GM23338 (cell line): ENCODE results near the gene SARS2. TPM values are rescaled to one million over a fixed set of nuclear protein-coding genes. Genes with fewer than 3 reads are reported as not detected.

Source experiments
- EZH2 ChIP-seq: fragments of 200-600 bp; sonication (generic); IDR thresholded peaks from one replicate; pipeline ENCODE4 v1.8.0; 2017; ENCODE audit warnings: antibody characterized with exemption, mild to moderate bottlenecking, low read depth; ENCODE audit not compliant: unreplicated experiment
- EZH2phosphoT487 ChIP-seq: fragments of 200-600 bp; sonication (generic); IDR thresholded peaks from one replicate; pipeline ENCODE4 v1.8.1; 2018; ENCODE audit warnings: antibody characterized with exemption; ENCODE audit not compliant: unreplicated experiment
- polyA plus RNA-seq: library from polyadenylated mRNA; unstranded; fragments of >200 nt; fragmentation: Nextera tagmentation; extraction: Ambion mirVana; gene quantifications from 2 replicates; pipeline ENCODE4 v1.2.1, GENCODE V29; 2016
- total RNA-seq: library from RNA; depleted of rRNA; stranded (reverse); fragments of >200 nt; shearing (Covaris generic); gene quantifications from 2 replicates; pipeline ENCODE4 v1.2.3, GENCODE V29; 2014
- TF ChIP-seq, protein P1 (sequence below): fragments of 250-450 bp; sonication (Bioruptor Pico); IDR thresholded peaks from 2 replicates; pipeline ENCODE4 v1.5.0; 2020; ENCODE audit warnings: mild to moderate bottlenecking, moderate library complexity
- TF ChIP-seq, protein P2 (sequence below): IDR thresholded peaks from 2 replicates; pipeline ENCODE4 v1.6.1; 2016; ENCODE audit warnings: antibody characterized with exemption
- TF ChIP-seq, protein P3 (sequence below): IDR thresholded peaks from one replicate; pipeline ENCODE4 v1.6.1; 2018; ENCODE audit warnings: antibody characterized with exemption; ENCODE audit not compliant: unreplicated experiment

The SARS2 gene
- total and polyA plus RNA-seq, 2 experiments from 2014 or later, result 70.6 to 75.7 TPM

DNA sequence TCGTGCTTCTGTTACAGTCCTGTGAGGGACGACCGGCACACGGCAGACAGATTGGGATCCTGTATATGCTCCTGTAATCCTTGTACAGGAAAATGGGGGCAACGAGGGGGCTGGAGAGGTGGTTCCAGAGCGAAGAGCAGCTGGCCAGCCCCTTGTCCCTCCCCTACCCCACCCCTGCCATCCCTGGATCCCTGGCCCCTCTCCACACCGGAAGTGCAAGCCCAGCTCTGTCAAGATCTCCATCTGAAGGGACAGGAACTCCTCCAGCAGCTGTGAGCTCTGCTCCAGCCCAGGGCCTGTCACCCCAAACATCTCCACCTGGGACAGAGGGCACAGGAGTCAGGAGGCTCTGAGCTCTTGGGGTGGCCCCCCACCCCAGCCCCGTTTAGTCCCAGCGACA is 13.0 kb downstream of the SARS2 start (continued):
- TF ChIP-seq, protein P1, sequence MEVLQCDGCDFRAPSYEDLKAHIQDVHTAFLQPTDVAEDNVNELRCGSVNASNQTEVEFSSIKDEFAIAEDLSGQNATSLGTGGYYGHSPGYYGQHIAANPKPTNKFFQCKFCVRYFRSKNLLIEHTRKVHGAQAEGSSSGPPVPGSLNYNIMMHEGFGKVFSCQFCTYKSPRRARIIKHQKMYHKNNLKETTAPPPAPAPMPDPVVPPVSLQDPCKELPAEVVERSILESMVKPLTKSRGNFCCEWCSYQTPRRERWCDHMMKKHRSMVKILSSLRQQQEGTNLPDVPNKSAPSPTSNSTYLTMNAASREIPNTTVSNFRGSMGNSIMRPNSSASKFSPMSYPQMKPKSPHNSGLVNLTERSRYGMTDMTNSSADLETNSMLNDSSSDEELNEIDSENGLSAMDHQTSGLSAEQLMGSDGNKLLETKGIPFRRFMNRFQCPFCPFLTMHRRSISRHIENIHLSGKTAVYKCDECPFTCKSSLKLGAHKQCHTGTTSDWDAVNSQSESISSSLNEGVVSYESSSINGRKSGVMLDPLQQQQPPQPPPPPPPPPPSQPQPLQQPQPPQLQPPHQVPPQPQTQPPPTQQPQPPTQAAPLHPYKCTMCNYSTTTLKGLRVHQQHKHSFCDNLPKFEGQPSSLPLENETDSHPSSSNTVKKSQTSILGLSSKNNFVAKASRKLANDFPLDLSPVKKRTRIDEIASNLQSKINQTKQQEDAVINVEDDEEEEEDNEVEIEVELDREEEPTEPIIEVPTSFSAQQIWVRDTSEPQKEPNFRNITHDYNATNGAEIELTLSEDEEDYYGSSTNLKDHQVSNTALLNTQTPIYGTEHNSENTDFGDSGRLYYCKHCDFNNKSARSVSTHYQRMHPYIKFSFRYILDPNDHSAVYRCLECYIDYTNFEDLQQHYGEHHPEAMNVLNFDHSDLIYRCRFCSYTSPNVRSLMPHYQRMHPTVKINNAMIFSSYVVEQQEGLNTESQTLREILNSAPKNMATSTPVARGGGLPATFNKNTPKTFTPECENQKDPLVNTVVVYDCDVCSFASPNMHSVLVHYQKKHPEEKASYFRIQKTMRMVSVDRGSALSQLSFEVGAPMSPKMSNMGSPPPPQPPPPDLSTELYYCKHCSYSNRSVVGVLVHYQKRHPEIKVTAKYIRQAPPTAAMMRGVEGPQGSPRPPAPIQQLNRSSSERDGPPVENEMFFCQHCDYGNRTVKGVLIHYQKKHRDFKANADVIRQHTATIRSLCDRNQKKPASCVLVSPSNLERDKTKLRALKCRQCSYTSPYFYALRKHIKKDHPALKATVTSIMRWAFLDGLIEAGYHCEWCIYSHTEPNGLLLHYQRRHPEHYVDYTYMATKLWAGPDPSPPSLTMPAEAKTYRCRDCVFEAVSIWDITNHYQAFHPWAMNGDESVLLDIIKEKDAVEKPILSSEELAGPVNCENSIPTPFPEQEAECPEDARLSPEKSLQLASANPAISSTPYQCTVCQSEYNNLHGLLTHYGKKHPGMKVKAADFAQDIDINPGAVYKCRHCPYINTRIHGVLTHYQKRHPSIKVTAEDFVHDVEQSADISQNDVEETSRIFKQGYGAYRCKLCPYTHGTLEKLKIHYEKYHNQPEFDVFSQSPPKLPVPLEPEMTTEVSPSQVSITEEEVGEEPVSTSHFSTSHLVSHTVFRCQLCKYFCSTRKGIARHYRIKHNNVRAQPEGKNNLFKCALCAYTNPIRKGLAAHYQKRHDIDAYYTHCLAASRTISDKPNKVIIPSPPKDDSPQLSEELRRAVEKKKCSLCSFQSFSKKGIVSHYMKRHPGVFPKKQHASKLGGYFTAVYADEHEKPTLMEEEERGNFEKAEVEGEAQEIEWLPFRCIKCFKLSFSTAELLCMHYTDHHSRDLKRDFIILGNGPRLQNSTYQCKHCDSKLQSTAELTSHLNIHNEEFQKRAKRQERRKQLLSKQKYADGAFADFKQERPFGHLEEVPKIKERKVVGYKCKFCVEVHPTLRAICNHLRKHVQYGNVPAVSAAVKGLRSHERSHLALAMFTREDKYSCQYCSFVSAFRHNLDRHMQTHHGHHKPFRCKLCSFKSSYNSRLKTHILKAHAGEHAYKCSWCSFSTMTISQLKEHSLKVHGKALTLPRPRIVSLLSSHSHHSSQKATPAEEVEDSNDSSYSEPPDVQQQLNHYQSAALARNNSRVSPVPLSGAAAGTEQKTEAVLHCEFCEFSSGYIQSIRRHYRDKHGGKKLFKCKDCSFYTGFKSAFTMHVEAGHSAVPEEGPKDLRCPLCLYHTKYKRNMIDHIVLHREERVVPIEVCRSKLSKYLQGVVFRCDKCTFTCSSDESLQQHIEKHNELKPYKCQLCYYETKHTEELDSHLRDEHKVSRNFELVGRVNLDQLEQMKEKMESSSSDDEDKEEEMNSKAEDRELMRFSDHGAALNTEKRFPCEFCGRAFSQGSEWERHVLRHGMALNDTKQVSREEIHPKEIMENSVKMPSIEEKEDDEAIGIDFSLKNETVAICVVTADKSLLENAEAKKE (CRISPR knock-in tag), result no peak
- TF ChIP-seq, protein P2, sequence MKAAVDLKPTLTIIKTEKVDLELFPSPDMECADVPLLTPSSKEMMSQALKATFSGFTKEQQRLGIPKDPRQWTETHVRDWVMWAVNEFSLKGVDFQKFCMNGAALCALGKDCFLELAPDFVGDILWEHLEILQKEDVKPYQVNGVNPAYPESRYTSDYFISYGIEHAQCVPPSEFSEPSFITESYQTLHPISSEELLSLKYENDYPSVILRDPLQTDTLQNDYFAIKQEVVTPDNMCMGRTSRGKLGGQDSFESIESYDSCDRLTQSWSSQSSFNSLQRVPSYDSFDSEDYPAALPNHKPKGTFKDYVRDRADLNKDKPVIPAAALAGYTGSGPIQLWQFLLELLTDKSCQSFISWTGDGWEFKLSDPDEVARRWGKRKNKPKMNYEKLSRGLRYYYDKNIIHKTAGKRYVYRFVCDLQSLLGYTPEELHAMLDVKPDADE, result no peak
- no peak for TF ChIP-seq EZH2phosphoT487
- TF ChIP-seq, protein P3, sequence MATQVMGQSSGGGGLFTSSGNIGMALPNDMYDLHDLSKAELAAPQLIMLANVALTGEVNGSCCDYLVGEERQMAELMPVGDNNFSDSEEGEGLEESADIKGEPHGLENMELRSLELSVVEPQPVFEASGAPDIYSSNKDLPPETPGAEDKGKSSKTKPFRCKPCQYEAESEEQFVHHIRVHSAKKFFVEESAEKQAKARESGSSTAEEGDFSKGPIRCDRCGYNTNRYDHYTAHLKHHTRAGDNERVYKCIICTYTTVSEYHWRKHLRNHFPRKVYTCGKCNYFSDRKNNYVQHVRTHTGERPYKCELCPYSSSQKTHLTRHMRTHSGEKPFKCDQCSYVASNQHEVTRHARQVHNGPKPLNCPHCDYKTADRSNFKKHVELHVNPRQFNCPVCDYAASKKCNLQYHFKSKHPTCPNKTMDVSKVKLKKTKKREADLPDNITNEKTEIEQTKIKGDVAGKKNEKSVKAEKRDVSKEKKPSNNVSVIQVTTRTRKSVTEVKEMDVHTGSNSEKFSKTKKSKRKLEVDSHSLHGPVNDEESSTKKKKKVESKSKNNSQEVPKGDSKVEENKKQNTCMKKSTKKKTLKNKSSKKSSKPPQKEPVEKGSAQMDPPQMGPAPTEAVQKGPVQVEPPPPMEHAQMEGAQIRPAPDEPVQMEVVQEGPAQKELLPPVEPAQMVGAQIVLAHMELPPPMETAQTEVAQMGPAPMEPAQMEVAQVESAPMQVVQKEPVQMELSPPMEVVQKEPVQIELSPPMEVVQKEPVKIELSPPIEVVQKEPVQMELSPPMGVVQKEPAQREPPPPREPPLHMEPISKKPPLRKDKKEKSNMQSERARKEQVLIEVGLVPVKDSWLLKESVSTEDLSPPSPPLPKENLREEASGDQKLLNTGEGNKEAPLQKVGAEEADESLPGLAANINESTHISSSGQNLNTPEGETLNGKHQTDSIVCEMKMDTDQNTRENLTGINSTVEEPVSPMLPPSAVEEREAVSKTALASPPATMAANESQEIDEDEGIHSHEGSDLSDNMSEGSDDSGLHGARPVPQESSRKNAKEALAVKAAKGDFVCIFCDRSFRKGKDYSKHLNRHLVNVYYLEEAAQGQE, result no peak
- TF ChIP-seq EZH2, result no peak
